OCI-LY1 (cell line): ENCODE measurements around the gene EOLA1.
A peak's percentile ranks its signal among the peaks of the same experiment; 100 is the strongest.
"Not testable (repeated sequence)": the region's sequence is repeated elsewhere in the genome, so short reads cannot be mapped to it uniquely, and the experiment has no call there.

Experiments
- H2AFZ ChIP-seq: fragments of 200-600 bp; sonication (generic), shearing (Covaris generic); 2 replicates; pipeline ENCODE4 v1.6.0; 2014; ENCODE audit warnings: antibody characterized with exemption, mild to moderate bottlenecking, low read length
- H3F3A ChIP-seq: fragments of 200-600 bp; sonication (generic), shearing (Covaris generic); 2 replicates; pipeline ENCODE4 v1.6.0; 2014; ENCODE audit warnings: mild to moderate bottlenecking, antibody characterized with exemption, low read length, moderate library complexity; ENCODE audit not compliant: insufficient read depth
- H3K27ac ChIP-seq: fragments of 200-600 bp; sonication (generic); 2 replicates; pipeline ENCODE4 v1.5.1; 2014; ENCODE audit warnings: low read length, mixed run types, mild to moderate bottlenecking, low read depth; ENCODE audit not compliant: poor library complexity, severe bottlenecking
- H3K27me3 ChIP-seq: fragments of 200-600 bp; sonication (generic); 2 replicates; pipeline ENCODE4 v1.6.0; 2014; ENCODE audit warnings: antibody characterized with exemption, mild to moderate bottlenecking, low read length, moderate library complexity; ENCODE audit not compliant: insufficient read depth
- H3K36me3 ChIP-seq: fragments of 200-600 bp; sonication (generic); 2 replicates; pipeline ENCODE4 v1.6.1; 2014; ENCODE audit warnings: mild to moderate bottlenecking, antibody characterized with exemption, low read length, moderate library complexity, mixed read lengths; ENCODE audit not compliant: insufficient read depth
- H3K4me1 ChIP-seq: fragments of 200-600 bp; sonication (generic); 2 replicates; pipeline ENCODE4 v1.5.1; 2014; ENCODE audit warnings: mild to moderate bottlenecking, low read length, moderate library complexity; ENCODE audit not compliant: insufficient read depth, severe bottlenecking
- H3K4me2 ChIP-seq: fragments of 200-600 bp; sonication (generic), shearing (Covaris generic); 2 replicates; pipeline ENCODE4 v1.6.1; 2014; ENCODE audit warnings: low read length
- H3K4me3 ChIP-seq: fragments of 200-600 bp; sonication (generic); 2 replicates; pipeline ENCODE4 v1.5.1; 2014; ENCODE audit warnings: low read length, low read depth, mild to moderate bottlenecking, mixed read lengths; ENCODE audit not compliant: poor library complexity, severe bottlenecking
- H3K79me2 ChIP-seq: fragments of 200-600 bp; shearing (Covaris generic); 2 replicates; pipeline ENCODE4 v1.6.1; 2016; ENCODE audit warnings: mixed run types, low read length, mixed read lengths; ENCODE audit not compliant: insufficient read depth
- H3K9ac ChIP-seq: fragments of 200-600 bp; sonication (generic), shearing (Covaris generic); 2 replicates; pipeline ENCODE4 v1.6.1; 2014; ENCODE audit warnings: mild to moderate bottlenecking, low read length, mixed read lengths
- H3K9me2 ChIP-seq: fragments of 200-600 bp; sonication (generic), shearing (Covaris generic); 2 replicates; pipeline ENCODE4 v1.6.1; 2014; ENCODE audit warnings: low read depth, mild to moderate bottlenecking, low read length, mixed read lengths
- H3K9me3 ChIP-seq: fragments of 200-600 bp; shearing (Covaris generic); 2 replicates; pipeline ENCODE4 v1.6.1; 2014; ENCODE audit warnings: low read length, mixed read lengths
- H4K20me1 ChIP-seq: fragments of 200-600 bp; sonication (generic), shearing (Covaris generic); 2 replicates; pipeline ENCODE4 v1.6.0; 2016; ENCODE audit warnings: mild to moderate bottlenecking, low read length; ENCODE audit not compliant: insufficient read depth
- EZH2 ChIP-seq: fragments of 200-600 bp; sonication (generic), shearing (Covaris generic); IDR thresholded peaks from 2 replicates; pipeline ENCODE4 v1.8.0; 2017; ENCODE audit warnings: borderline replicate concordance, mixed run types, mild to moderate bottlenecking, antibody characterized with exemption, low read length, moderate library complexity, mixed read lengths
- TF ChIP-seq, protein P1 (sequence below): fragments of 200-600 bp; sonication (generic), shearing (Covaris generic); IDR thresholded peaks from 2 replicates; pipeline ENCODE4 v1.5.1; 2017; ENCODE audit warnings: mild to moderate bottlenecking, antibody characterized with exemption, low read length, moderate library complexity, mixed read lengths

EOLA1 gene

DNA sequence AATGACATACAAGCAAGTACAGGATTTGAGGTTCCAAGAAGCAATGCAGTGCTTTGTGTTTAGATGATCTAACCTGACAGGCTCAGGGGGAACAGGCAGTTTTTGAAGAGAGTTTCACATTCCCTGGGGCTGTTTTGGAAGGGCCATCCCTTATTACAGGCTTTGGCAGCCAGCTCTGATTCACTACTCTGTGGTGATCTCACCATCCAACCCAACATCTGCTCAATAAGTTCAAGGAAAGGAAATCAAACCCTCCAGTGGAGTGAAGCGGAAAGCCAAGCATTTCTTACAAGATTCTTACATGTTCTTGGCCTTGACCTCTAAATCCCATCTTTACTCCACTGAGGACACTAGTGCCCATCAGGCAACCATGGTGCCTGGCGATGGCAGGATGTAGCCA lies 43.2 kb upstream of the EOLA1 start:
- TF ChIP-seq, protein P1, sequence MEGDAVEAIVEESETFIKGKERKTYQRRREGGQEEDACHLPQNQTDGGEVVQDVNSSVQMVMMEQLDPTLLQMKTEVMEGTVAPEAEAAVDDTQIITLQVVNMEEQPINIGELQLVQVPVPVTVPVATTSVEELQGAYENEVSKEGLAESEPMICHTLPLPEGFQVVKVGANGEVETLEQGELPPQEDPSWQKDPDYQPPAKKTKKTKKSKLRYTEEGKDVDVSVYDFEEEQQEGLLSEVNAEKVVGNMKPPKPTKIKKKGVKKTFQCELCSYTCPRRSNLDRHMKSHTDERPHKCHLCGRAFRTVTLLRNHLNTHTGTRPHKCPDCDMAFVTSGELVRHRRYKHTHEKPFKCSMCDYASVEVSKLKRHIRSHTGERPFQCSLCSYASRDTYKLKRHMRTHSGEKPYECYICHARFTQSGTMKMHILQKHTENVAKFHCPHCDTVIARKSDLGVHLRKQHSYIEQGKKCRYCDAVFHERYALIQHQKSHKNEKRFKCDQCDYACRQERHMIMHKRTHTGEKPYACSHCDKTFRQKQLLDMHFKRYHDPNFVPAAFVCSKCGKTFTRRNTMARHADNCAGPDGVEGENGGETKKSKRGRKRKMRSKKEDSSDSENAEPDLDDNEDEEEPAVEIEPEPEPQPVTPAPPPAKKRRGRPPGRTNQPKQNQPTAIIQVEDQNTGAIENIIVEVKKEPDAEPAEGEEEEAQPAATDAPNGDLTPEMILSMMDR: no peak
- TF ChIP-seq EZH2: no peak
- no peaks in the 10 kb centered on the region for H3K27me3 ChIP-seq
- H3K79me2 ChIP-seq: no peaks in the 10 kb centered on the region

DNA sequence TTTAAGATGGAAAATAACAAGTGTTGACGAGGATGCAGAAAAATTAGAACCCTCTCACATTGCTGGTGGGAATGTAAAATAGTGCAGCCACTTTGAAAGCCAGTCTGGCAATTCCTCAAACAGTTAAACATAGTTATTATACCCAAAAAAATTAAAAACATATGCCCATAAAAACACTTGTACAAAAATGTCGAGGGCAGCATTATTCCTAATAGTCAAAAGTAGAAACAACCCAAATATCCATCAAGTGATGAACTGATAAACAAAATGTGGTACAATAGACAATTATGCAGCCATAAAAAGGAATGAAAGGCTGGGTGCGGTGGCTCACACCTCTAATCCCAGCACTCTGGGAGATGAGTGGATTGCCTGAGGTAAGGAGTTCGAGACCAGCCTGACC lies 42.0 kb upstream of the EOLA1 start:
- Histone ChIP-seq H2AFZ (no peak overlapping the region), H3K9me2 (no peaks in the 10 kb centered on the region), H3K9ac (no peak overlapping the region), H3K9me3 (no peaks in the 10 kb centered on the region), H3K4me2 (no peak overlapping the region), H3K4me1 (peaks cover 2% of the 10 kb centered on the region), H3K36me3 (peaks cover 65% of the 10 kb centered on the region), H4K20me1 (no peaks in the 10 kb centered on the region), H3K27me3 (no peaks in the 10 kb centered on the region), H3K4me3 (no peak overlapping the region), H3F3A (no peaks in the 10 kb centered on the region), H3K27ac (no peak overlapping the region), H3K79me2 (no peaks in the 10 kb centered on the region)
- TF ChIP-seq, protein P1: no peak
- TF ChIP-seq EZH2: no peak

More for the DNA sequence above, 43.2 kb upstream of the EOLA1 start:
- Histone ChIP-seq H3F3A (no peaks in the 10 kb centered on the region), H2AFZ (no peak overlapping the region), H3K27ac (no peak overlapping the region), H3K4me2 (no peak overlapping the region), H3K9me3 (no peaks in the 10 kb centered on the region), H3K36me3 (peaks cover 72% of the 10 kb centered on the region), H4K20me1 (no peaks in the 10 kb centered on the region), H3K4me1 (no peaks in the 10 kb centered on the region), H3K9ac (no peak overlapping the region), H3K4me3 (no peak overlapping the region), H3K9me2 (no peaks in the 10 kb centered on the region)

DNA sequence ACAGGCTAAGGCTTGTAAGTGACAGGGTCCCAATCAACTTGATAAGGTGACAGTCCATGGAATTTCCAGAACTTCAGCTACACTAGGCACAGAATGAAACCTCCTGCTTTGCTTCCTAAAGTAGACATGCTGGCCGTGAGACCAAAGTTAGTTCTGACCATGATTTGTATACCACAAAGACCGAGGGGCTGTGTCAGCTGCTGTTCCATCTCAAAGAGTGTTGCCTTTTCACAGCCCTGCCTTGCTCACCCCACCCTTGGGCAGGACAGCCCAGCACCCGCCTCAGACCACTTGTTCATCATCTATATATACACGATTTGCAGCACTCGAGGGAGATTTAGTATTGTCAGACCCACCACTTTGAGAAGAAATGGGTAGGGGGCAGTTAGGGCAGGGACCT lies 41.0 kb upstream of the EOLA1 start:
- Histone ChIP-seq H3K9me2 (no peaks in the 10 kb centered on the region), H2AFZ (no peak overlapping the region), H3K27ac (no peak overlapping the region), H3F3A (no peaks in the 10 kb centered on the region), H3K36me3 (peaks cover 56% of the 10 kb centered on the region), H3K79me2 (no peaks in the 10 kb centered on the region), H3K4me3 (no peak overlapping the region), H3K4me1 (peaks cover 10% of the 10 kb centered on the region), H3K4me2 (no peak overlapping the region), H3K9me3 (no peaks in the 10 kb centered on the region), H3K27me3 (no peaks in the 10 kb centered on the region), H3K9ac (no peak overlapping the region), H4K20me1 (no peaks in the 10 kb centered on the region)
- TF ChIP-seq EZH2: no peak
- TF ChIP-seq, protein P1: no peak

DNA sequence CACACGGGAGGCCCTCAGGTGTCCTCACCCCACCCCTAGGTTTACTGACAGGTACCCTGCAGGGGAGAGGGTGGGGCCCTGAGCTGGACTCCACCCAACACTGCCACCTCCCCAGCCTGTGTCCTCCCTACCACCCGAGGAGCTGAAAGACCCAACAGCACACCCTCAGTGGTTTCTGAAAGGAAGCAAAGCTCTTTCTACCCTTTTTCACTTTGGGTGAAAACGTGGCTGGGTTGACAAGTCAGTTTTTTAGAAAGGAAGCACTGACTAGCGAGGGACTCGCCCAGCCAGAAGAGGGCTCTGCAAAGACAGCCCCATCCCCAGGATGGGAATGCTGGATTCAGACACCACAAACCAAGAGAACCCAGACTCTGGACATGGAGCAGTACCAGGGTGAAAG lies 37.9 kb upstream of the EOLA1 start:
- not testable (repeated sequence) for H3K27me3 ChIP-seq, H3K4me2 ChIP-seq, H3K9me3 ChIP-seq, H3K9ac ChIP-seq, H4K20me1 ChIP-seq, H3K79me2 ChIP-seq, H3F3A ChIP-seq, H3K9me2 ChIP-seq, H2AFZ ChIP-seq, H3K4me3 ChIP-seq, H3K27ac ChIP-seq
- Histone ChIP-seq H3K4me1 (peaks cover 17% of the 10 kb centered on the region), H3K36me3 (peaks cover 26% of the 10 kb centered on the region; the same call in 1 of the 2 replicates)

DNA sequence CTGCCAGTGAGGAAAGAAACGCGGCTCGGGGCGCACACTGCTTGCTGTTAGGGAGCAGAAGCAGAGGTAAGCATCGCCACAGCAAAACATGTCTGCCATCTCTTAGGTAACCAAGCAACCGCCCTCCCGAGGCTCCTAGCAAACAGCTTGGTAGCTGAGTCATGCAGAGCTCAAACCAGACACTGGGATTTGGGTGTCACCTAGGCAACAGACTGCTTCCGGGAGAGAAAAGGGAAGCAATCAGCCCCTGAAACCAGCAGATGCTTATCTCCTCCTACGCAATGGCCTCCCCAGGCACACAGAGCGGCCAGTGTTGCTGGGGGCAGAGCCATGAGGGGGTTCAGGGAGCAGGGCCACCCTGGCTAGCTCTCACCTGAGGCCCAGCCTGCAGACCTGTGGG lies 37.4 kb upstream of the EOLA1 start:
- not testable (repeated sequence) for H3K9me2 ChIP-seq, H3F3A ChIP-seq, H3K79me2 ChIP-seq, H3K9ac ChIP-seq, H3K27ac ChIP-seq, H4K20me1 ChIP-seq, H3K27me3 ChIP-seq, H2AFZ ChIP-seq, H3K9me3 ChIP-seq
- Histone ChIP-seq H3K4me2 (peak overlapping the region; percentile 77; the same call in 1 of the 2 replicates), H3K36me3 (peaks cover 20% of the 10 kb centered on the region; the same call in 1 of the 2 replicates), H3K4me1 (peaks cover 17% of the 10 kb centered on the region), H3K4me3 (peak overlapping the region; percentile 82)
